Stimulated activated CD4-positive, alpha-beta T cell treated with anti-CD3 and anti-CD28 coated beads, Interleukin-1b, Interleukin-23, amount 100 ng/mL, for 24 hours (primary cell): Measurements from ENCODE around the gene SLC4A5.
"Not testable (repeated sequence)": the region's sequence is repeated elsewhere in the genome, so short reads cannot be mapped to it uniquely, and the experiment has no call there.

Source experiments
- DNase-seq, 4 experiments: peaks; one replicate each; pipeline ENCODE4 v3.0.0-alpha.2; 2020; ENCODE audit warnings: low read depth in 4 of 4, low spot score in 1 of 4

SLC4A5 gene

DNA sequence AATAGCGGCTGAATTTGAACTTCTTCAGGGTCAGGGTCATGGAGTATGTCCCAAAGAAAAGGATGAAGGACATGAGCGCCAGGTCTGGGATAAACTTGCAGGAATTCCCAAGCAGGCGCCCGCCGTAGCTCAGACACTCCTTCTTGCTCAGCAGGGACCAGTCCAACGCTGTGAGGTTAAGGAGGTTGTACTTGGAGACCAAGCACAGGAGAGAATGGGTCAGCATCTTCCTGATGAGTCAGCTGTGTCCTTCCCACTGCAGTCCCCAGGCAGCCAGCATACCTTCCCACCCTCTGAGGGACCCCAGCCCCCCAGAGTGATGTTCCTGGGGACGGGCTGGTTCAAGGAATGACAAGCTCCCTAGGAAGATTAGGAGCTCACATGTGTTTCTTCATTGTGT lies 103.9 kb downstream of the SLC4A5 start:
- DNase-seq: no peak

DNA sequence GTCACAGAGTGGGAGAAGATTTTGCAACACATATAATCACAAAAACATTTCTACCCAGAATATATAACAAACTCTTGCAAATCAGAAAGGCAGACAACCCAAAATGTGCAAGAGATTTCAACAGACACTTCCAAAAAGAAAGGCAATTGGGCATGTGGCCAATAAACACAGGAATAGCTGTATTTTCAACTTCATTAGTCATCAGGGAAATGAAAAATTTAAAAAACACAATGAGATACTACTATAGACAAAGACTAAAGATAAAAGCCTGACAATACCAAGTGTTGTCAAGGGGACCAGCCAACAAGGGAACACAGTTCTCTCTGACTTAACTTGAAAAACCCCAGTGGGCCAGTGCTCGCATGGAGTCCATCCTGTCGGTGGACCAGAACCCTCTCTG lies 104.3 kb downstream of the SLC4A5 start:
- no peak for DNase-seq

DNA sequence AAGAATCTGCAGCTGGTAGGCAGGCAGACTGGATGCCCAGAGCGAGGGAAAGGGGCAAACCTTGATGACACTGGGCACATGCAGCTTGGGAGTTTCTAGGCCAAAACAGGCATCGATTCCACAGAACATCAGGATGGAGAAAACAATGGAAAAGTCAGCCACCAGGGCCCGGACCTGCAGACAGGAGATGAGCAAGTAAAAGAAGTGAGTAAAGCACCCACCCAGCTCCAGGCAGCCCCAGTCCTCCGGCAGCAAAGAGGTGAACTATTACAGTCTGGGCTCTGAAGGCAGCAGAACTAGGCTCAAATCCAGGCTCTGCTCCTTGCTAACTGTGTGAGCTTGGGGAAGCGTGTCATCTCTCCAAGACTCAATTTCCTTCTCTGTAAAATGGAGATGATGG lies 108.2 kb downstream of the SLC4A5 start:
- no peak for DNase-seq

DNA sequence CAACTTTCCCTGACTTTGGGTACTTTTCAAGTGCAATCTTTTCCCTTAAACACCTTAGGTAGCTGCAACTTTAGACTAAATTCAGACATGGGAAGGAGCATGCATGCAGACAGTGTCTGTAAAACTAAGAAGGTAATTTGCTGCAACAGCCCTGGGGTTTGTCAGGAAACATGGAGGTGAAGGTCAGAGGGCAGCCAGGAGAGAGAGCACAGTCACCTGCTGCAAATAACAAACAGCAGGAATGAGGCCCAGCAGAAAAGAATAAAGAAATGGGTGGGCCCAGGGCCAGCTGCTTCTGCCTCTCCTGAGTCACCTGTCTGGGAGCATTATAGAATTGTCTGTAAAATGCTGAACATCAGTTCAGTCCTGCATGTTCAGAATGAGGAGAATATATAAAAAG lies 109.6 kb downstream of the SLC4A5 start:
- no peak for DNase-seq

DNA sequence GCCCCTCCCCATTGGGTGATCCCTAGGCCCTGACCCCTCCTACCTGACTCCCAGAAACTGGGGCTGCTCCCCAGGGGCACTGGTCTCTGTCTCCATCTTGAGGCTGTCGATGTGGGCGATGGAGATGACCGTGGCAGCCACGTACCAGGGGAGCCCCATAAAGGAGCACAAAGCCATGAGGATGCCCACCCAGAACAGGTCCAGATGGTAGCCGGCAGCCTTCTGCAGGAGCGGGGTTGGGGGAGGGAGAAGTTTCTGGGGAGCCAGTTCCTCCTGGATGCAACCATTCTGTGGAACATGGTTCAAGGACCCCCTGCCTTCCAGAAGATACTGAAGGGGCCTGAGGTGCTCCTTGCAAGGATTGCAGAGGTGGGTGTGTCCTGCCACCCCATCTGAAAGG lies 110.8 kb downstream of the SLC4A5 start:
- no peak for DNase-seq

DNA sequence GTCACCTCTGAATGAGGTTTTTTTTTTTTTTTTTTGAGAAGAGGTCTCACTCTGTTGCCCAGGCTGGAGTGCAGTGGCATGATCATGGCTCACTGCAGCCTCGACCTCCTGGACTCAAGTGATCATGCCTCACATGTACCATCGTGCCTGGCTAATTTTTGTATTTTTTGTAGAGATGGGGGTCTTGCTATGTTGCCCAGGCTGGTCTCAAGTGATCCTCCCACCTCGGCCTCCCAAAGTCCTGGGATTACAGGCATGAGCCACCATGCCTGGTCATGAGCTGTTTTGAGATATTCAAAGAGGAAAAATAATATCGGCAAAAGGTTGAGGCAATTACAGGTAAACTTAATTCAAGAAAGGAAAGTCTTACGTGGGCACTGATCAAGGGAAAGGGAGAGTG lies 113.4 kb downstream of the SLC4A5 start:
- not testable (repeated sequence) for DNase-seq

DNA sequence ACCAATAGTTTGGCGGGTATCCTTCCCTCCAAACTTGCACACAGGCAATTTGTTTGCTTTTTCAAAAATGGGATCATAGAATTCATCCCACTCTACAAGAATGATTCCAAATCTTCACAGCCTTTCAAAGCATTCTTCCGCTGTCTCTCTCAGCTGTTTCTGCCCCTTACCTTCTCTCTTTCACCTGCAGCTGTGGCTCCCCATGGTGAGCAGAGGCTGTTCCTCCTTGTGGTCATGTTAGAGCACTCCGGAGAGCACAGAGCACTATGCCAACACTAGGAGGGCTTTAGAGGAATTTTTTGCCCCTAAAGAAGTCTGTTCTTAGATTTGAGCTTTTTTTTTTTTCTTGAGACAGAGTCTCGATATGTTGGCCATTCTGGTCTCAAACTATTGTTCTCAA lies 114.4 kb downstream of the SLC4A5 start:
- no peak for DNase-seq

DNA sequence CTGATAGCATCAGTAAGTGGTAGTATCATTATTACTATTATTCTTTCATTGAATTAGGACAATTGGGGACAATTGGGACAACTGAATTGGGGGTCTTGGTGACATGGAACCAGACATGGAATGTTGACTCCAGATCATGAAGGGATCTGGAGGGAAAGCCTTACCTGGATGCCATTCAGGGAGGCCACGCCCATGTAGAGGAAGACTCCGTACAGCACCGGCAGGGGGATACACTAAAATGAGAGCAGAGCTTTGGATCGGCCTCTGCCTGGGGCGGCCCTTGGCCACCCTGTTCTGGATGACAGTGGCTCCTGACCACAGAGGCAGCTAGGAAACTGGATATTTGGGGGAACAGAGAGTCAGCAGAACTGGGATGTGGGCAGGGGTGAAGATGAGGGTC lies 115.6 kb downstream of the SLC4A5 start:
- DNase-seq: no peak

DNA sequence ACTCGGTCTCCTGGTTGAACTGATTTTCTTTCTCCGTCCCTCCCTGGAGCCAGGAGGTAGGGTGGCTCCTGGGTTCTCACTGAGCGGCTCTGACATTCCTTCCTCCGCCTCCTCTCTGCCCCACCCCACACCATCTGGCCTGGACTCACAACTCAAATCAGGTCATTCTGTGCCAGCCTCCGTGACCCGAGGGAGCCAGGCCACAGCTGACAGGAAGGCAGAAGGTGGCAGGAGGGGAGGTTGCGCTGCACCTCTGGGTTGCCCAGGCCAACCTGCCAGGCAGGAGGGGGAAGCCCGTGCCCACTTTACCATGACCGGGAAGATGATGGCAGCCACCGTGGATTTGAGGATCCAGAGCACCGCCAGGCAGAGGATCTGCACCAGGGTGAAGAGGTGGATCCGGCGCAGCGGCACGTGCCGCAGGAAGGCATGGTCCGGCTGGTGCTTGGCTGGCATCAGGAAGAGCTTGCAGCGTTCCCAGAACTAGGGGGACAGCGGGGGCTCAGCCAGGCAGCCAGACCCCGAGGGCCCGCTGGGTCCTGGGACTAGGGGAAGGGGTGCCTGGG lies 116.5 kb downstream of the SLC4A5 start:
- no peak for DNase-seq

DNA sequence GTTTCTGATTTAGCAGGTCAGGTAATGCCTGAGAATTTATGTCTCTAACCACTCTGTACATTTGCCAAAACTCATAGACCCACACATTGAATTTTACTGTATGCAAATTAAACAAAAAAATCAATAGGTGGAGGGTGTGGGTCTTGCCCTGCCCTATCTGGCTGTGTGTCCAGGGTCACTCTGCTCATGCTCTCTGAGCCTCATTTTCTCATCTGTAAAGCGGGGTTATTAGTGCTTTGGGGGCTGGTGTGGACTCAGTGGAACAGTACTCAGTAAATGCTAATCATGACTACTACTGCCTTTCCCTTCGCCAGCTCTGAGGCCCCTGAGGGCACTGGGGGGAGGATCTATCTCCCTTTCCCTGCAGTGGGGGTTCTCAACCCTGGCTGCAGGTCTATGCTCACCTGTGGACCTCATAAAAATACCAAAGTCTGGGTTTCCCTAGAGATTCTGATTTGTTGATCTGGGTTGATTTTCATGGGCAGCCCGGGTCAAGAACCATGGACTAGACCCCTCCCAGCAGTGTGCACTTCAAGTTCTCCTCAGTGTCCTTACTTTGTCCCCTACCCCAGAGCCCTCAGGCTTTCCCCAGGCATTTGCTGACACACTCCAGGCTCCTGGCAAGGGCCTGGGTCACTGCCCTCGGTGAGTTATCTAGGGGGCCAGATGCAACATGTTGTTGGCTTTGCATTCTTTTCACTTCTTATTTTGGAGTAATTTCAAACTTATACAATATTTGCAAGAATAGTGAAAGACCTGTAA lies 117.3 kb downstream of the SLC4A5 start:
- no peak for DNase-seq

DNA sequence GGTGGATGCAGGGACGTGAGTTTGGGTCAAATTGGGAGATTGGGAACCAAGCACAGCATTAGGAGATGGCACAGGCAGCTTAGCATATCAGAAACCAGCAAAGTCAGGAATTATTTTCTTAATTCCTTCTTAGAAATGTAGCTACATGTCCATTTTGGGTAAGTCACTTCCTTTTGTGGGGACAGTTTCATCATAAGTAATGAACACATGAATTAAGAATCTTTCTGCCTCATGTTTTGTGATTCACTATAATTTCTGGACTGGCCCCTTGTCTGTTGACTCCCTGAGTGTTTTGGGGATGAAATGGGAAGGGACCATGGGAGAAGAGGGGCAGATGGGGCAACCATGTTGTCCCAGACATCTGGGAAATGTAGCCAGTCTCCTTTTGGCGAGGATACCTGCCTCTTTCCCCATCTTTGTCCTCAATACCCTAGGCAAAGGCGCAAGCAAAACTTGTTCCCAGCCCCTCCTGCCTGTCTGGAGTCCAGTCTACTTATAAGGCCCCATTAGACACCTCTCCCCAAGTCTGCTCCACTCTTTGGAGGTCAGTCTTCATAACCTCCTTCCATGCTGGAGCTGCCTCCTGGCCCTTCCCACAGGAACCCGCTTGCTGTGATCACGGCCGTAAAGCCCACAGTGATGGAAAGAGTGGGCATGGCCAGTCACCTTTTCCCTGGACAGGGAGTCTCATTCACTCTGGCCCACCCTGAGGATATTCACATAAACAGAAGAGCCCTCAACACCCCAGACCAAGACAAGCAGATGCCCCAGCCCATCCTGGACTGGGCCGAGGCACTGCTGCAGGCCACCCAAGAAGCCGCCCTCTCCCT lies 119.1 kb downstream of the SLC4A5 start:
- DNase-seq: no peak

DNA sequence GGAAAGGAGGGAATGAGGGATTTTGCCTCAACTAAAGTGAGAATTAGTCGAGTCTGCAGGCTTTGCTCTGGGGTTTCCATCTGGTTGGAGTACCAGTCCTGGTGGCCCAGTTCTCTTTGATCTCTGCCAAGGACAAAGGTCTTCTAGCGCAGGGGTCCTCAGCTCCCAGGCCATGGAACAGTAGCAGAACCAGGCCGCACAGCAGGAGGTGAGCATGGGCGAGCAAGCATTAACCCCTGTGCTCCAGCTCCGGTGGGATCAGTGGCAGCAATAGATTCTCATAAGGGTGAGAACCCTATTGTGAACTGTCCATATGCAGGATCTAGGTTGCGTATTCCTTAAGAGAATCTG lies 120.9 kb downstream of the SLC4A5 start:
- DNase-seq: no peak

DNA sequence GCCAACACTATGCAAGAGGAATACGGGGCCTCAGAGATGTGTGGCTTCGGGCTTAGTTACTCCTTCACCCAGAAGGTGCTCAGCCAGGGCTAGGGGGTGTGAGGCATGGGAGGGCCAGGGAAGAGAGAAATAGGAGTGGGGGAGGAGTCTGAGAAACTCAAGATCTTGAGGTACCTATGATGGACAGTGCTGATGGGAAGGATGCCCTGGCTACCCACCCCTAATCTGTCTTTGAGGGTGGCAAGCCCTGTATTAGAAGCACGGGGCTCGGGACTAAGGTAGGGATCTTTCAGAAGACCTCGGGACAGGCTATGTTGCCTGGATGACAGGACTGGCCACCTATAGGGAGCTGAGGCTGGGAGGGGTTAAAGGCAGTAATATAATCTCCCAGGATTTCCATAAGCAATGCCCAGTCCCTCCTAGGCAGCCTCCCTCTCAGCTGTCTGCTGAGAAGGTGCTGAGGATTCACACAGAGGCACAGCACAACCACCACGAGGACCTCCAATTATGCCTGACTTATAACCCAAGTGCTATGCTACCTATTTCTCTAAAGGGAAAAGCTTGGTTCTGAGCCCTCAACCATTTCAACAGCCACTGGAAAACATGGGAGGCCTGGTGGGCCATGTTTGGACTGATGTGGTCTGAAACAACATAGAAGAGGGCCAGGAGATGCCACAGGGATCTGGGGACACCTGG lies 121.5 kb downstream of the SLC4A5 start:
- DNase-seq: no peak

DNA sequence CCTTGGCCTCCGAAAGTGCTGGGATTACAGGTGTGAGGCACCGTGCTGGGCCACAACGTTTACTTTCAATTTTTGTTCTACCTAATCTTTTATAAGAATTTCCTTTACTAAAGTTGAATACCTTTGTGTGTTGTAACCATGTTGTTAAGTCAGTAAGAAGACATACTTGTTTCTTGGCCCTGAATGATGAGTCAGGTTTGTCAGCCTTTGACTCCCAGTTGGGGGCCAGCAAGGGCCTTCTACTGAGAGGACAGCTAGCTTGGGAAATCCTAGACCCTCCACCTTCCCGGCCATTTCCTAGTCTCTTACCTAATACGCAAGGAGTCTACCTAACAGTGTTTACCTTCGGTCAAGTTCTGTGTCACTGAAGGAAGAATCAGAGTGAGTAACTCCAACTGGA lies 122.1 kb downstream of the SLC4A5 start:
- DNase-seq: no peak

DNA sequence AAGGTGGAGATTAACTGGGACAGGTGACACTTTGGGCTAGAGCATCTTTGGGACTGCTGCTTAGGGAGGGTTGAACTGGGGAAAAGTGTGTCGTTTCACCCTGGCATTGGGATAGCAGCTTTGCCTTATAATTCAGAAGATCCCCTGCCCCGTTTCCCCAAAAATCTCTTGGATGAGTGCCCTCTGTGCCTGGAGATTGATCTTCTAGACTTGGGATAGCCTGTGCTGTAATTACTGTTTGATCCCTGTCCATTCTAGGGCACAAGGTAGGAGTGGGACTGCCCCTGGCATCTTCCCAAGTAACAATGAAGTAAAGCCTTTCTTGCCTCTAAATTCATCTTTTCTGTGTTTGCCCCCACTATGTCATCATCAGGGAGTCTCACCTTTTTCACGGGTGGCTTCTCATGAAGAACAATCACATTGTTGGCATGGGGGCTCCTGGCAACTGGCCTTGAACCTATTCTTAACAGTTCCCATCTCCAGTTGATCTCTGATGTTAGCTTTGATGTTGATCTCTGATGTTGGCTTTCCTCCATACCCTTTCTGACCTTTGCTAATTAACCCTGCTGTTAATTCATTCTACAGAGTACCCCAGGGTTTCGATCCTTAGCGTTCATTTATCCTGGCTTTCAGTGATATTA lies 123.2 kb downstream of the SLC4A5 start:
- DNase-seq: no peak

DNA sequence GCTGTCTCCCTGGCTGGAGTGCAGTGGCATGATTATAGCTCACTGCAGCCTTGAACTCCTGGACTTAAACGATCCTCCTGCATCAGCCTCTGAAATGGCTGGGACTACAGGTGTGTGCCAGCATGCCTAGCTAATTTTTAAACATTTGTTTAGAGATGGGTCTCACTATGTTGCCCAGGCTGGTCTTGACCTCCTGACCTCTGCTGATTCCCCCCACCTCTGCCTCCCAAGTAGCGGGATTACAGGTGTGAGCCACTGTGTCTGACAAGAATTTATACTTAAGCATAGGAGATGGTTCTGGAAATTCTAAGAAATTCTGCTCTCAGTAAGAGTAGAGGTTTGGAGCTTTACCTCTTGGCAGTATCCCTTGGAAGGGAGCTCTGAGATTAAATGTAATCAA lies 126.6 kb downstream of the SLC4A5 start:
- no peak for DNase-seq

DNA sequence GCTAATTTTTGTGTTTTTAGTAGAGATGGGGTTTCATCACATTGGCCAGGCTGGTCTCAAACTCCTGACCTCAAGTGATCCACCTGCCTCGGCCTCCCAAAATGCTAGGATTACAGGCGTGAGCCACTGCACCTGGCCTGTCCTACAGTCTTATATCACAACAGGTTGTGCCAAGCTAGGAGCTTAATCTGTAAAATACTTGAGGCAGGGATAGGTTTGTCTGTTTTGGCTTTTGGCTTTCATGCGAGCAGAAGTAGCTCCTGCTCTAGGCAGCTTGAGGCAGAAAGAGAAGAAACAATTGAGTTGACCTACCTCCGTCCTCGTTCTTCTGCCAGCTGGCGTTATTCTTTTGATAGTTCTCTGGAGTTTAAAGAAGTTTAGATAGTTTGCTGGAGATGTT lies 127.4 kb downstream of the SLC4A5 start:
- not testable (repeated sequence) for DNase-seq

DNA sequence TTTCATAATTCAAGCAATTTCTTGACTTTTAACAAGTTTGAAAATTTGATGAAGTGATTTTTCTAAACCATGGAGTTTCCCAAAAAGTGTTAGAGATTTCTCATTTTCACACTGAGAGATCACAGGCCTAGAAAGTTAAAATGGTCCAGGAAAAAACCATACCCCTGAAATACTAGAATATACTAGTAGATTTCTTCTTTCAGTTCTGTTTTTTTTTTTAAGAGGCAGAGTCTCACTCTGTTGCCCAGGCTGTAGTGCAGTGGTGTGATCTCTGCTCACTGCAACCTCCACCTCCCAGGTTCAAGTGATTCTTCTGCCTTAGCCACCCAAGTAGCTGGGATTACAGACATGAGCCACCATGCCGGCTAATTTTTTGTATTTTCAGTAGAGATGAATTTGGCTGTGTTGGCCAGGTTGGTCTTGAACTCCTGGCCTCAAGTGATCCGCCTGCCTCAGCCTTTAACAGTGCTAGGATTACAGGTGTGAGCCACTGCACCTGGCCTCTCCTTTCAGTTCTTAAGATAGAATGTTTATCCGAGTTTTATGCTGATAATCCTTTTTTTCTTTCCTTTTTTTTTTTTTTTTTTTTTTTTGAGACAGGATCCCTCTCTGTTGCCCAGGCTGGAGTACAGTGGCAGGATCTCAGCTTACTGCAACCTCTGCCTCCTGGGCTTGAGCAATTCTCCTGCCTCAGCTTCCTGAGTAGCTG lies 130.4 kb downstream of the SLC4A5 start:
- no peak for DNase-seq

DNA sequence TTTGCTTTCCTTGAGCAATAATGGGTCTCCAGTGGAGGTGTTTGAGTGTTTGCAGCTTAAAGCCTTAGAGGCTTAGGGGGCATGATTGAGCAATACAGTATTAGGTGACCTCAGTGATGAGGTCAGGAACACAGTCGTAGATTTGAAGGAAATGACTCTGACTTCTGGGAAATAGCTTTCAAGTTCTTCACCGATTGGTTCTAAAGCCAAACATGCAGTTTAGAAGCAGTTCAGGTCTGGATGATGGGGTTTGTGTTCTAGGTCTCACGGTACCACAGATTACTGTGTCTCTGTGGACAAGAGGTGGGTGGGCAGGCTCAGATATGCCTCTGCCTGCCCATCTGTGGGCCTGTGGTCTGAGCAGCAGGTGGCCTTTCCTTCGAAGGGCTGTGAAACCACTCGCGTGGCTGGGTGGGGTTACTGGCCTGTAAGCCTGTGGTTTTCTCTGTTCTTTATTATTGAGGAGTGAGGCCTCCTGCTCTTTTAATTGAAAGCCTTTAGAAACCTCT lies 137.0 kb downstream of the SLC4A5 start:
- no peak for DNase-seq

DNA sequence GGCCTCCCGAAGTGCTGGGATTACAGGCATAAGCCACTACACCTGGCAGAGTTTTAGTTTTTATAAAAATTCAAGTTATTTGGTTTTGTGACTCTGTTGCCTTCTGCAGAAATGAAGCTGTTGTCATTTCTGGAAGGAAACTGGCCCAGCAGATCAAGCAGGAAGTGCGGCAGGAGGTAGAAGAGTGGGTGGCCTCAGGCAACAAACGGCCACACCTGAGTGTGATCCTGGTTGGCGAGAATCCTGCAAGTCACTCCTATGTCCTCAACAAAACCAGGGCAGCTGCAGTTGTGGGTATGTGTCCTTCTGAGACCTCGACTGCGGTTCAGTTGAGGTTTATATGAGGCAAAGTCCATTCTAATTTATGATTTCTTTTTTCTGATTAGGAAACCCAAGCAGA lies 137.6 kb downstream of the SLC4A5 start:
- no peak for DNase-seq
